Endothelial cell of hepatic sinusoid (primary cell): ENCODE results near the gene CNST.
"Not testable (repeated sequence)": the region's sequence is repeated elsewhere in the genome, so short reads cannot be mapped to it uniquely, and the experiment has no call there.

ENCODE experiments used
- in situ Hi-C: cut with HindIII; loops from 2 replicates; pipeline ENCODE4 v1.10.0; 2017; ENCODE audit warnings: low sequenced_read_pairs

Gene CNST

GRCh38 chr1:246554201-246554600, 12.1 kb upstream of the CNST start:
- in situ Hi-C loops = no loop called here

GRCh38 chr1:246558041-246558440, 8.2 kb upstream of the CNST start:
- in situ Hi-C loops = no loop called here

- in situ Hi-C loops = no loop called here
These were observed 6.9 kb upstream of the CNST start for GRCh38 chr1:246559310-246559709.

GRCh38 chr1:246560833-246561232, 5.4 kb upstream of the CNST start:
- in situ Hi-C loops = not testable (repeated sequence)

GRCh38 chr1:246564839-246565750, 1.2 kb upstream of the CNST start:
- in situ Hi-C loops = no loop called here

- in situ Hi-C loops = no loop called here
These were observed 517 bp upstream of the CNST start for GRCh38 chr1:246565751-246566127.

DNA sequence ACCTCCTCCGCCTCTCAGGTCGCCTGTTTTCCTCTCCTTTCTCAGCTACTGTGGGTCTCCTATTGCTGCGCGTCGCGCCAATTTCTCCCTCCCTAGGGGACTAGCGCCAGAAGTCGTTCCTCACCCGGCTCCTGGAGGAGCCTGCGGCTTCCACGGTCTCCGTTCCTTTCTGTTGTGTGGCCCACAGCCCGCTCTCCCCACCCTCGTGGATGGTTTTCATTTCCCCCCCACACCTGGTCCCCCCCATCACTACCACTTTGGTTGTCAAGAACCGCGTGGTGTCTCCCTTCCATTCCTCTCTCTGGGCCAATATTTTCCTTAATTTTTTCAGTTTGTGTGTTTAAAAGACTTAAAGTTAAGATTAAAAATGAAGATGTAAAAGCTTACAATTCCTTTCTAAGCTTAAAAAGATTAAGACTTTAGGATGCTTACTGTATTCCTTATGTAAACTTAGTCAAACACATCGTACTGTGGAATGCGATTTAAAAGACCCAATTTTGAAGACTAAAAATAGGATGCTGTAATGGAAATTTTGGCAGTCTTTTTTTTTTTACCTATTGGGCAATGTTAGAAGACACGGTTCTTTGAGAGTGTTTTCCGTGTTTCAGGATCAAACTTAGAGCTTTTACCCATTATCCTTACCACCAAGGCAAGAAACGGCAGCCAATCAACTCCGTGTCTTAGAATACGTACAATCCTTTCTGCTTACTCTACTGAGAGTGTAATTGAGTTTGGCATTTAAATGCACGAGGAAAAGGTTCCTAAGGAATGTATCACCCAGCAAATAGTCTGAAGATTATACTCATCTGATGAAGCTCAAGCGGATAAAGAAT, 773 bp downstream of the CNST start:
- in situ Hi-C loops = no loop called here

DNA sequence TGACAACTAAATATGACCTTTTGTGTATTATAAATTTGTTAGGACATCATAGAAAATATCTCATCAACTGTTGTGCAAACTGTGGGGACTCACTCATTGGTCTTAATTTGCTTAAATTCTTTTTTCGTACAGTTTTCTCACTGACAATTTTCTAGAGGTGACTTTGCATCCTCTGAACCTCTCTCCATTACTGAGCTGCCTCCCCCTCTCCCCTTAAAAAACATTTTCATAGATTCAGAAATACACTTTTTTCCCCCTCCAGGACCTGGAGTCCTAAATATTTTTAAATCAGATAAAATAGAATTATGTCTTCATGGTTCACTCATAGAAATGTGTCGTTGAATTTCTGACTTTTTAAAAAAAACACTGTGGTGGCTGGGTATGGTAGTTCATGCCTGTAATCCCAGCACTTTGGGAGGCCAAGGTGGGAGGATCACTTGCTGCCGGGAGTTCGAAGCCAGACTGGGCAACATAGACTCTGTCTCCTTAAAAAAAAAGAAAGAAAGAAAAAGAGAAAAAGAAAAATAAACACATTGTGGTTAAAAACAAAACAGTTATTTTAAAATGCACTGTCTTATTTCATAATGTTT, 1.5 kb downstream of the CNST start:
- in situ Hi-C loops = no loop called here

DNA sequence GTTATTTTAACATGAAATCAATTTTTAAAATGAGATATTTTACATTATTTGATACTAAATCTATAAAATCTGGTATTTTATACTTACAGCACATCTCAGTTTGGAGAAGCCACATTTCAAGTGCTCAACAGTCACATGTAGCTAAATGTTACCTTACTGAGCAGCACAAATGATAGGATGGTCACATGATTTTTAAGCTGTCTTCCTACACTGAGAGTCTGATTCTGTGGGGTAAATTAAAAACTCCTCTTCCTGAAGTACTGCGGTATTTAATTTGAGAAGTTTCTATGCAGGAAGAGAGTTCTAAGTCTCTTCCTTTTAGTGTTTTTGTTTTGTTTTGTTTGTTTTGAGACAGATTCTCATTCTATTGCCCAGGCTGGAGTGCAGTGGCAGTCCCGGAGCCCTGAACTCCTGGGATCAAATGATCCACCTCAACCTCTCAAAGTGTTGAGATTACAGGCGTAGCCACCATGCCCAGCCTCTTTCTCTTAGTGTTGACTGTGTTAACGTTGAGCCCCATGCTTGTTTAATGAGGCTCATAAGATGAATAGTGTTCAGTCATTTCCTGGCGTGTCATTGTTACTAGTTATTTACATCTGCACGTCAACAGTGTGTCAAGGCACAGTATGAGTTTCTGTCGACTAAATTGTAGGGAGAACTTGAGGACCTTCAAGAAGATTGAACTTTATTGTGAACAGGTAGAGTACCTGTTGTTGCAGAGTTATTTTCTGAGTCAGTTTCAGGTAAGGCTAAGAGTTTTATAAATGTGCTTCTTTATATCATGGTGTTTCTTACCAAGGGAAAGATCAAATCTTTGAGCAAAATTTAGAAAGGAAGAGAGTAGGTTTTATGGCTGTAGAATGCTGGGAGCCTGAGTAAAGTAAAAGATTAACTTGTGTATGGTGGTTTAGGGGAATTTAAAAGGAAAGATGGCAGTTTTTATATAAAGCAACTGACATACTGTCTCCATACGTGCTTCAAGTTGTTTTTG, 3.3 kb downstream of the CNST start:
- in situ Hi-C loops = no loop called here

DNA sequence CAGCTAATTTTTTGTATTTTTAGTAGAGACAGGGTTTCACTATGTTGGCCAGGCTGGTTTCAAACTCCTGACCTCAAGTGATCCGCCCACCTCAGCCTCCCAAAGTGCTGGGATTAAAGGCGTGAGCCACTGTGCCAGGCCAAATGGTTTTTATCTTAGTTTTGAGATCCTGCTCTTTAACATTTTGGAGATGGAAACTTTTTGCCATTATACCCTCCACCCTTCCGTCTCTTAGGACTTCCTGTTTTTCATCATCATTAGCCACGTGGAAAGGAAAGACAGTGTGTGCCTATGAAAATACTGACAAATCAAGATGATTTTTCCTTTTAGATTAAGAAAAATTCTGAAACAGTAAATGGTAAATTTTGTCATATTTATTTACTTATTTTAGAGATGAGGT, 5.1 kb downstream of the CNST start:
- in situ Hi-C loops = not testable (repeated sequence)

GRCh38 chr1:246571953-246572352, 5.7 kb downstream of the CNST start:
- in situ Hi-C loops = no loop called here

DNA sequence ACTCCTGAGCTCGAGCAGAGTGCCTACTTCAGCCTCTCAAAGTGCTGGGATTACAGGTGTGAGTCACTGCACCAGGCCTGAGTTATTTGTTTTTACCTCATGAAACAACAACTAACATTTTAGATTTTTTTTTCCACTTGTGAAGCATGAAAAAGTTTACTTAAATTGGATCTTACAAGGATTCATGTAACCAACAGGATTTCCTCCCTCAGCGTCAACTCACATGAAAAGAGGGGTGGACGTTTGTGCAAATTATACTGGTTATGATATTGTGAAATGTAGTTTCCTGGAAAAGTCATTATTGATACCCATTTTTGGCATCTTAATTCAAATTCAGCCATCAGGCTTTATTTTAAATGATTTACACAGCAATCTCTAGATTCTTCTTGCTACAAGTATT, 6.5 kb downstream of the CNST start:
- in situ Hi-C loops = no loop called here

DNA sequence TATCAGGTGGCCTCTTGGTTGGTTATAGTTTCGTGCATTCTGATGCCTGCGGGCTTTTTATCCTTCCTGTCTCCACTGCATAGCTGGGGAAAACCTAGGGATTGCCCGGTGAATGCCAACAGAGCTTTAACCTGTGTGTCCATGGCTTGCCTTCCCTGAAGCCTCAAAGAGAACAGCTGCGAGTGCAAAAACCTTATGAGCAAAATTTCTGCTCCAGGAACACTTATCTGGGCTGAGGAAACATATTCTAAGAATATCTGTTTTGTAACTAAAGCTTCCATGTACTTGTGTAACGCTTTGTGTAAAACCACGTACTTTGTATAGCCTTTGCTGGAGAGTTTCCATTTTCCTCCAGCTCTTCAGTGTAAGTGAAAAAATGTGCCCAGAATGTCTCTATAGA, 7.2 kb downstream of the CNST start:
- in situ Hi-C loops = no loop called here

DNA sequence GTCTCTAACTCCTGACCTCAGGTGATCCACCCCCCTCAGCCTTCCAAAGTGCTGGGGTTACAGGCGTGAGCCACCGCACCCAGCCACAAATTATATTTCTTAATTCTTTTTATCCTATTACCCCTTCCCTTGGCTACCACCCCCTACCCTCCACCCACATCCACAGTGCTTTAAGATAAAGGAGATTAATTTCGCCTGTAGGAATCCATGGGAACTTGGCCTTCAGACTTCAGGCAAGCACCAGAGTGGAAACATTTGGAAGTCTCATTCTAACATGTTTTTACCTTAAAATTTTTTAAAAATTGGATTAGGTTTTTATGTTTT, 10.4 kb downstream of the CNST start:
- in situ Hi-C loops = no loop called here

GRCh38 chr1:246577082-246577719, 10.9 kb downstream of the CNST start:
- in situ Hi-C loops = no loop called here

DNA sequence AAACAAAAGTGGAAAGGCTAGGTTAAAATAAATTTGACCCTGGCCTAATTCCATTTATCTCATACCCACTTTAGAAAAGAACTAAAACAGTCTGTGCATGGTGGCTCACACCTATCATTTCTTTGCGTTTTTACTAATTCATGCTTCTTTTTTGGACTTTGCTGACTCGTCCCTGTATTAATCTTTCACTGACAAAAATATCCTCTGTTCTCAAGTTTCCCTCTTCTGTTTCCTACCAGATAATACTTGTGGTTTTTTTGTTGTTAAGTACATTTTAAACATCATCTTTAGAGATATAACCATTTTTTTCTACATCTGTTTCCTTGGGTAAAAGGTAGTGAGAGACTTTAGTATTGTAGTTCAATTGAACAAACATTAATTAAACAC, 11.5 kb downstream of the CNST start:
- in situ Hi-C loops = no loop called here

GRCh38 chr1:246579818-246580217, 13.6 kb downstream of the CNST start:
- in situ Hi-C loops = no loop called here

DNA sequence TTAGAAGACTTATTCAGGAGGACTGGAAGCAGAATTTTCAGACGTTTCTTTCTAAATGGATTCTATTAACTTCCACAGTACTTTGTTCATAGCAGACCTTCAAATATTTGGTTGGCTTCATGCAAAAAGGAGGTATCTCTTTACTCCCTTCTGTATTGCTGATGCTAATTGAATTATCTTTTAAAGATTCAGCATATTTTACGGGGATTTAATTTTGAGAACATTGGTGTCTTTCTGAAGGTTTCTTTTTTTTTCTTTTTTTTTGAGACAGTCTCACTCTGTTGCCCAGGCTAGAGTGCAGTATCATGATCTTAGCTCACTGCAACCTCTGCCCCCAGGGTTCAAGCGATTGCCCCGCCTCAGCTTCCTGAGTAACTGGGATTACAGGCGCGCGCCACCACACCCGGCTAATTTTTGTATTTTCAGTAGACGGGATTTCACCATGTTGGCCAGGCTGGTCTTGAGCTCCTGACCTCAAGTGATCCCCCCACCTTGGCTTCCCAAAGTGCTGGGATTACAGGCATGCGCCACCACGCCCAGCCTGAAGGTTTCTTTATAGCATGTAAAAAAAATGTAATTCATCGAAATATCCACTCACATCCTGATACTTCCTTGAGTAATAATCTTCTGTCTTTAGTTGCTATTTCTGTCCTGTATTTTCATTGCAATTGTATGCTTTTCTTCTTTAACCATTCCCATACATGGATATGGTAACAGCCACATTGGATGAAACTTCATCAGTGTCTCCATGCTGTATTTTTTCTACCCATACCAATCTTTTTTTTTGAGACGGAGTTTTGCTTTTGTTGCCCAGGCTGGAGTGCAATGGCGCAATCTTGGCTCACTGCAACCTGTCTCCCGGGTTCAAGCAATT, 14.5 kb downstream of the CNST start:
- in situ Hi-C loops = no loop called here
